GM18511 (cell line): Measurements from ENCODE around the gene CLIP2.
"Not testable (repeated sequence)": the region's sequence is repeated elsewhere in the genome, so short reads cannot be mapped to it uniquely, and the experiment has no call there.

Source experiments
- ATAC-seq: cut with Tn5 transposase; IDR thresholded peaks from one replicate; pipeline ENCODE4 v1.9.1; 2021; ENCODE audit warnings: mild to moderate bottlenecking, moderate library complexity; ENCODE audit not compliant: unreplicated experiment

Gene CLIP2

DNA sequence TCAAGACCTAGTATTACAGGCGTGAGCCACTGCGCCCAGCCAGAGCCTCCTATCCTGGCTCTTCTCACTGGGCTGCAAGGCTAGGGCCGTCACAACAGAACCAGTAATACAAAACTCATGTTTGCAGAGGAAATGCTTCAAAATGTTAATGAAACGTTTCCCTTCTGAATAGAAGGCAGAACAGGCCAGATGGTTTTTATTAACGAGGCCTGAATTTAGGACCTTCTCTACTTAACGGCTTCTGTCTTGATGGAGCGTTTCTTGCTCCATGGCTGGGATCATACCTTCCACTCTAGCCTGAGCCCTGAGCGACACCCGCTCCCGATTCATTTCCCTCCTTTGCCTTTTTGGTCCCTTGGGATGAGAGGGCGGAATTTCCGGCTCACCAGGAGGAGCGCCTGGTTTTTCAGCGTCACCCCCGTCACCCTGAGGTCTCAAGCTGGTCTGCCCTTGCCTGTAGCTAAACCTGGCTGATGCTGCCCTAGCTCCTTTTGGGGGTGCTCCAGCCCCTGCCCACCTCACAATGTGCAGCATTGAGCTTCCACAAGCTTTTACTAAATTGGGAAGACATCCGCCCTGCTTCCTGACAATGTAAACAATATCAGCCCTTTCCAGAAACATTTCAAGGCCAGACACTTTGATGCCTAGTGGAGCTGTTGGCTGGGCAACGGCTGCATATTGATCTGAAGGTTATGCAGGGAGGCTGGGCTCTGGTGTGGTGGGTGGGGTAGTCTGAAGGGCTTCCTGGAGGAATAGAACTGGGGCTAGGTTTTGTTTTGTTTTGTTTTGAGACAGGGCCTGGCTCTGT, 5.2 kb downstream of the CLIP2 start:
- no peak for ATAC-seq

DNA sequence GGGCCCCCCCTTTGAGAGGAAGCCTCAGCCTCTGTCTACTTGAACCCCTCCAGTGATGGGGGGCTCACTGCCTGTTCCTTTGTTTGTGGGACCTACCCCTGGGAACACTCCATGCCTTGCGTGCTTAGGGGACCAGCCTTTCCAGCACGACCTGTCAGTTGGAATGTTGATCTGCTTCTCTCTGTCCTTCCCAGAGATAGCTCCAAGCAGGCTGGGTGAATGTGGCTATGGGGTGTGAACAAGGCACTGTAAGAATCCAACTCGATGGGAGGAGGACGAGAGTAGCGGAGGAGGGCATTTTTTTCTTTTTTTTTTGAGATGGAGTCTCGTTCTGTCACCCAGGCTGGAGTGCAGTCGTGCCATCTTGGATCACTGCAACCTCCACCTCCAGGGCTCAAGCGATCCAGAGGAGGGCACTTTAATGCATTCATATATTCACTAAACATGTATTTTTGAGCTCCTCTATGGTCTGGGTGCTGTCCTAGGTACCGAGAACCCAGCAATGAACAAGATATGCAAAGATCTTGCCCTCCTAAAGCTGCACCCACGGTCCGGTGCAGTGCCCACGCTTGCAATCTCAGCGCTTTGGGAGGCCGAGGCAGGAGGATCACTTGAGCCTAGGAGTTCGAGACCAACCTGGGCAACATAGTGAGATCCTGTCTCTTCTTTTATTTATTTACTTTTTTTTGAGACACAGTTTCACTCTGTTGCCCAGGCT, 8.5 kb downstream of the CLIP2 start:
- ATAC-seq = no peak

DNA sequence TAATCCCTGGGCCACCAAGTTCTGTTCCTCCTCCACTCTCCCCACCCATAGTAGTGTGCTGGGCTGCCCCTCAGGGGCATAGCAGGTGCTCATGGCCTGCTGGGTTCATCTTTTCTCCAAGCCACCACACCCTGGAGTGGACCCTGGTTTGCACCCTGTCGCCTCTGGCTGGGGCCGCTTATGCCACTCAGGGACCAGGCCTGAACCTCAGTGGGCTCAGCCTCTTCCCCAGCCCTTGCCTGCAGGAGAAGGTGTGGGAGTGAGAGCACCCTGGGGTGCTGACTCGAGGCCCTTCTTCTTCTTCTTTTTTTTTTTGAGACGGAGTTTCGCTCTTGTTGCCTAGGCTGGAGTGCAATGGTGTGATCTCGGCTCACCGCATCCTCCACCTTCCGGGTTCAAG, 10.2 kb downstream of the CLIP2 start:
- no peak for ATAC-seq

DNA sequence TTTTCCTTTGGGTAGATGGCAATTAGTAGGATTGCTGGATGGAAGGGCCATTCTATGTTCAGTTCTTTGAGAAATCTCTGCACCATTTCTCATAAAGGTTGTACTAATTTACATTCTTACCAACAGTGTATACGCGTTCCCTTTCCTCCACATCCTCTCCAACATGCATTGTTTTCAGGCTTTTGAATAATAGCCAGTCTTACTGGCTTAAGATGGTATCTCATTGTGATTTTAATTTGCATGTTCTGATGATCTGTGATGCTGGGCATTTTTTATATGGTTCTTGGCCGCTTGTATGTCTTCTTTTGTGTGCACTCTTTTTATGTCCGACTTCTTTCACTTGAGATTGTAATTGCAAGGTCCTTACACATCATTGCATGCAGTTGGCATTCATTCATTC, 11.7 kb downstream of the CLIP2 start:
- no peak for ATAC-seq

GRCh38 chr7:74302745-74303221, 13.6 kb downstream of the CLIP2 start:
- no peak for ATAC-seq

DNA sequence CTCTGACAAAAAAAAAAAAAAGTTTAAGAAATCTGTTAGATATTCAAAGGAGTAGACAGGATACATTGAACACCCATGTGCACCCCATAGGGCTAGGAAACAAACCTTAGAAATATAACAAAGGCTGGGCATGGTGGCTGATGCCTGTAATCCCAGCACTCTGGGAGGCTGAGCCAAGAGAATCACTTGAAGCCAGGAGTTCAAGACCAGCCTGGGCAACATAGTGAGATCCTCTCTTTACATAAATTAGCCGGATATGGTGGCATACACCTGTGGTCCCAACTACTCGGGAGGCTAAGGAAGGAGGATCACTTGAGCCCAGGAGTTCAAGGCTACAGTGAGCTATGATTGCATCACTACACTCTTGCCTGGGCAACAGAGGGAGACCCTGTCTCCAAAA, 15.3 kb downstream of the CLIP2 start:
- ATAC-seq = no peak

DNA sequence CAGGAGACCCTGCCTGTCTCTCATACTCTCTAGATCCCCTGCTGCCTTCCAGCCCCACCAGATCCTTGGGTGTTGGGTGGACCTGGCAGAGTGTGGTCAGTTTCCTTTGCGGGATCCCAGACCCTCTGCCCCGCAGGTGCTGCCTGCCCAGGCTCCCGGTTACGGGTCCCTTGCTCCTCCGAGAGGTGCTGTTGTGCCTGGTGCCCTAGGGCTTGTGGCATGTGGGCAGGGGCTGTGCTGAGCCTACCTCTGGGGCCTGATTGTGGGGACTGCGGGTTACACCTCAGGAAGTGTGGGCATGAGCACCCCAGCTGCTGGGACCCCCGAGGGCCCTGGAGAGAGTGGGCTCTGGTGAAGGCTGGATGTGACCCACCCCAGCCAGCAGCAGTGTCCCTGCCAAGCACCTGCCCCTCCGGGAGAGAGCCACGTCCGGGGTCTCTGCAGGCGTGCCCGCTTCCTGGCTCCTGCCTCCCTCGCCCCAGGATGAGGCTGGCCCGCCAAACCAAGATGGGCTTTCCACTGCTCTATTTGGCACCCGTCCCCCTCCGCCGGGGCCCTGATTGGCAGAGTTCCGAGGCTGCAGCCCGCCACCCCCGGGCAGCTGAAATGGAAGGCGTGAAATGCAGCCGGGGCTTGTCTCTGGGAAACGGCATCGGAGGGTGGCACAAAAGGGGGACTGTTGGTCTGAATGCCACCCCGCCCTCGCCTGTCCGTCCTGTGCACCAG, 17.0 kb downstream of the CLIP2 start:
- no peak for ATAC-seq

DNA sequence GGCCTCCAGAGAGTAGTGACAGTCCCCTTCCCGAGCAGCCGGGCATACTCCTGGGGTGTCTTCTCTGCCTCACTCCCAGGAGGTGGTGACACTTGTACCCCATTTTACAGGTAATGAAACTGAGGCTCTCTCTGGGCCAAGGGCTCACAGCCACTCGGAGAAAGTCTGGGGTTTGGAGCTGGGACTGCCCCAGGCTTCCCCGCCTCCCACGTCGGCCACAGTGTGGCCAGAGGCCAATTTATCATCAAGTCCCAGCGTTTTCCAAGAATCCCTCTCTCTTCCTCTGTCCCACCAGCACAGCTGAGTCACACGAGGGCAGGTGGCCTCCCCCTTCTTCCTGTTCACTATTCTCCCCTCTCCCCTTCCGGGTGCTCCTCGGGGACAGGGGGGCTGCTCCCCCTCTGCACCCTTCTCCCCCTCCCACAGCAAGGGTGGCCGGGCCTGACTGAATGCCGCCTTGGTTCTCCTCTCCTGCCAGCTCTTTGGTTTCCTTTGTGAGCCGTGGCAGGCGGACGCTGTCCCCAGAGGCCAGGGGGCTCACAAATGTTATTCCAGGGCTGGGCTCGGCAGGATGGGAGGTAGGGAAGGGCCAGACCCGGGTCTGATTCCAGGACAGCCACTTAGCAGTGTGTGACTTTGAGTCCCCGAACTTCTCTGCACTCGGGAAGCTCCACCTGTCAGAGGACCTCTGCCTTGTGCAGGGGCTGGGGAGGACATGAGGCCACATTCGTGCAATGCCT, 17.7 kb downstream of the CLIP2 start:
- ATAC-seq = no peak

- no peak for ATAC-seq
Measured at GRCh38 chr7:74307738-74308505, 18.7 kb downstream of the CLIP2 start.

DNA sequence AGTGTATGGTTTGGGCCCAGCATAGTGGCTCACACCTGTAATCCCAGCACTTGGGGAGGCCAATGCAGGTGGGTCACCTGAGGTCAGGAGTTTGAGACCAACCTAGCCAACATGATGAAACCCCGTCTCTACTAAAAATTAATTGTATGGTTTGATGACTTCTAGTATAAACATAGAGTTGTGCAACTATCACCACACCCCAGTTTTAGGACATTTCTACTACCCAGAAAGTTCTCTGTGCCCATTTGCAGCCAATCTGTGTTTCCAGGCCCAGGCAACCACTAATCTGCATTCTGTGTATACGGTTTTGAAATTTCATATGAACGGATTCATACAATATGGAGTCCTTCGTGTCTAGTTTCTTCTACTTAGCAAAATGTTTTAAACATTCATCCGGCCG, 20.0 kb downstream of the CLIP2 start:
- ATAC-seq = no peak

- no peak for ATAC-seq
Measured at GRCh38 chr7:74311305-74311744, 22.1 kb downstream of the CLIP2 start.

DNA sequence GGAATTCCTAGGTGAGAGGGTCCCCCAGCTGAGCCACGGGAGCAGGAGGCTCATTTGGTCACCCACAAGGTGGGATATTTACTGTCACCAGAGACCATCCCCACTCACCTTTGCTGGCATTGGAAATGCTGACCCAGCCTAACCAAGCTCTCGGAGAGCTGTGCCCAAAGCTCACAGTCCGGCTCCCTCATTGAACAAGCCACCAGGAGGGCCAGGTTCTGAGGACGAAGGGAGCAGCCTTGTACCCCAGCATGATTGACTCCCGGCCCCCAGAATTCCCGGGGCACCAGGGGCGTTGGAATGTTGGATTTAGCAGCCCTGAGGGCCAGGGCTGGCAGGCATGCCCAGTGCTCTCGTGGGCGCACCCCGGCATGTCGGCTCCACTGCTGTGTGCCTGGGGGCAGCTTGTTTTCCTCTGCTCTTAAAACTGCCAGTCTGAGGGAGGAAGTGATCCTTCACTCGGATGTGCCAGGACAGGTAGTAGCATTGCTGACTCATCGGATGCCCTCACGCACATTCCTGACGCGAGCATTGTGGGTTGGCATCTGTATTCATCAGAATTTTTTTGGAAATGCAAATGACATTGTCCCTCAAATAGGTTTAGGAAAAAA, 23.3 kb downstream of the CLIP2 start:
- ATAC-seq = no peak

- not testable (repeated sequence) for ATAC-seq
Measured at GRCh38 chr7:74315891-74316290, 26.7 kb downstream of the CLIP2 start.

DNA sequence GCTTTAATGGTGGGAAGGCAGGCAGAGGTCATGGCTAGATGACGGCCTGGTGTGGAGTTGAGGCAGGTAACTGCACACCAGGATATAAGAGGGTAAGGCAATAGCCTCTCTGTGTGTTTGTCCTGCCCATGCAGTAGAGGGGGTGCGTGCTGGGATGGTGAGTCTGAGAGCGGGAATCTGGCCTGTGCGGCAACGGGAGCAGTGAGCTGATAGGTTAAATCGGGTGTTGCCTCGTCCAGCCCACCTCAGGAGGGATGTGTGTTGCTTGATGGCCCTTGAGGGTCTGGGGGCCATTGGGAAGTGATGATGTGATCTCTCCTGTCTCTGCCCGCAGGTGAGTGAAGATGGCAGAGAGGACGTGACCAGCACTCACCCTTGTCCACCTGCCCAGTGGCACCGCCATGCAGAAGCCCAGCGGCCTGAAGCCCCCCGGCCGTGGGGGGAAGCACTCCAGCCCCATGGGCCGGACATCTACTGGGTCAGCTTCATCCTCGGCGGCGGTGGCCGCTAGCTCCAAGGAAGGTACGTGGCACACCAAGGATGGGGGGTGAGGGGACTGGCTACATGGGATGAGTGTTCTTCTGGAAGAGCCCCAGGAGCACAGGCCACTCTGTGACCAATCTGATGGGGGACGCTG, 28.1 kb downstream of the CLIP2 start:
- ATAC-seq = no peak

GRCh38 chr7:74318043-74318442, 28.8 kb downstream of the CLIP2 start:
- ATAC-seq = no peak

DNA sequence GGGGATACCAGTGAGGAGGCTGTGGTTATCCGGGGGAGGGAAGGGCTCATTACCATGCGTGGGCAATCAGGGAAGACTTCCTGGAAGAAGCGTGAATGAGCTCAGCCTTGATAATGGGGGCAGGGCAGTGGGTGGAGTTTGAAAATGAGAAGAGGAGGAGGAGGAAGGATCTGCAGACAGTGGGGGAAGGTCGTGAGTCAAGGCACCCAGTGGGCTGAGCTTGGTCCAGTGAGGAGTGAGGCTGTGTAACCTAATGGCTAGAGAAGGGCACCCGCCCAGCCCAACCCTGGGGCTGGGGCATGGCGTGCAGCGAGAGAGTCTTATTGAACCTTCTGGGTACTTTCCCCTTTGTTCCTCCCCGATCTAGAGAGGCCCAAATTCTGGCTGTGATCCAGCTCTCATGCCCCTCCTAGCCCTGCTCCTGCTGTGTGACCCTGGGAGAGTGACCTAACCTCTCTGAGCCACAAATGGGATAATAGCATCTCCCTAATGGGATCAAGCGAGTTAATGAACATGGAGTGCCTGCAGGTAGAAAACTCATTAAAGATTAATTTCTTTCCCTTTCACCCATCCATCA, 31.5 kb downstream of the CLIP2 start:
- no peak for ATAC-seq

- not testable (repeated sequence) for ATAC-seq
Measured at GRCh38 chr7:74322892-74323291, 33.7 kb downstream of the CLIP2 start.

GRCh38 chr7:74324531-74325209, 35.5 kb downstream of the CLIP2 start:
- ATAC-seq = no peak
